Large intestine (tissue), 3 donors: ENCODE results near the gene RGS6. TPM values are rescaled to one million over a fixed set of nuclear protein-coding genes. Genes with fewer than 3 reads are reported as not detected.

Source experiments
- DNase-seq, 2 donors: peaks; one replicate each; pipeline versions ENCODE4 v3.0.0 to v3.0.0-alpha.2; 2013
- H3K27ac ChIP-seq: one replicate; pipeline ENCODE4 v1.5.1; 2013; ENCODE audit warnings: low read length
- H3K27me3 ChIP-seq: 2 replicates; pipeline ENCODE4 v1.6.1; 2013; ENCODE audit warnings: low read length; ENCODE audit not compliant: control insufficient read depth, insufficient read depth
- H3K36me3 ChIP-seq: 2 replicates; pipeline ENCODE4 v1.6.1; 2013; ENCODE audit warnings: low read length; ENCODE audit not compliant: control insufficient read depth, insufficient read depth
- H3K4me1 ChIP-seq: one replicate; pipeline ENCODE4 v1.6.1; 2013; ENCODE audit warnings: low read length; ENCODE audit not compliant: control insufficient read depth, insufficient read depth
- H3K4me3 ChIP-seq: one replicate; pipeline ENCODE4 v1.5.1; 2013; ENCODE audit warnings: low read length
- H3K9me3 ChIP-seq: one replicate; pipeline ENCODE4 v1.6.1; 2013; ENCODE audit warnings: mild to moderate bottlenecking, low read depth, low read length, moderate library complexity; ENCODE audit not compliant: control insufficient read depth
- WGBS: methylation state at CpG from one replicate; pipeline ENCODE4 v1.1.5; 2013; ENCODE audit warnings: low lambda C conversion rate; ENCODE audit not compliant: insufficient coverage; 5-methylcytosine and 5-hydroxymethylcytosine counted together
- polyA plus RNA-seq: library from polyadenylated mRNA; unstranded; fragments of 120-200 nt; gene quantifications from one replicate; pipeline ENCODE4 v1.2.1, GENCODE V29; 2013

Gene RGS6
- polyA plus RNA-seq, 1 donor: 2.7 TPM

DNA sequence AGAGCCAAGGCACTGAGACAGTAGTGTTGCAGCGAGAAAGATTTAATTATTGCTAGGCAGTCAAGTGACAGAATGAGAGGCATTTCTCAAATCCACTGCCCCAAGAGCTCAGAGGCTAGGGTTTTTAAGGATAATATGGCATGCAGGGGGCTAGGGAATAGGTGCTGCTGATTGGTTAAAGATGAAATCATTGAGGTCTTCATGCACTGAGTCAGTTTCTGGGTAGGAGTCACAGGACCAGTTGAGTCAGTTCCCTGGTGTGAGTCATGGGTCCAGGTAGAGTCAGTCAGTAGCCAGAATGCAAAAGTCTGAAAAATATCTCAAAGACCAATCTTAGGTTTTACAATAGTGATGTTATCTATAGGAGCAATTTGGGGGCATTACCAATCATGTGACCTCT lies 323.8 kb downstream of the RGS6 start:
- Histone ChIP-seq H3K4me3 (no peak overlapping the region), H3K9me3 (no peaks in the 10 kb centered on the region), H3K36me3 (no peaks in the 10 kb centered on the region), H3K27me3 (no peaks in the 10 kb centered on the region), H3K27ac (no peak overlapping the region), H3K4me1 (no peaks in the 10 kb centered on the region)
- WGBS: no CpG with 5 or more reads among the region's 1 CpG
- no peak for DNase-seq

- Histone ChIP-seq H3K36me3 (no peaks in the 10 kb centered on the region), H3K9me3 (no peaks in the 10 kb centered on the region), H3K27ac (no peak overlapping the region), H3K27me3 (no peaks in the 10 kb centered on the region), H3K4me1 (no peaks in the 10 kb centered on the region), H3K4me3 (no peak overlapping the region)
- 43% methylated on average over 1 of the region's 4 CpGs for WGBS
- no peak for DNase-seq
Measured at GRCh38 chr14:72261068-72261467, 328.8 kb downstream of the RGS6 start.

DNA sequence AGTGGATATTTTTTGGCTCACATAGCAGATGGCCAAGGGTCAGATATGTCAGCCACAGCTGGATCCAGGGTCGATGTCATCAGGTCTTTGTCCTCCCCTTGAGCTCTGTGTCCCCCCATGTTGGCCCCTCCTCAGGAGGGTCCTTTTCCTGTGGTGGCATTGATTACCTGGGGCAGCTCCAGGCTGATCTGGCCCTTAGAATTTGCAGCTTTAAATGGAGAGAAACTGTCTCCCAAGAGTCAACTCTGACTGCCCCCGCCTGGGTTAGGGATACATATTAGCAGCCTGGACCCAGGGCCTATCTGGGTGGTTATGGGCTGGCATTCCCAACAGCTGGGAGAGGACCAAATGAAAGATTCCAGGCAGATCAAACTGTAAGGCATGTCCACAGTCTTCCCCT lies 330.5 kb downstream of the RGS6 start:
- no peak for DNase-seq
- Histone ChIP-seq H3K27ac (no peak overlapping the region), H3K9me3 (no peaks in the 10 kb centered on the region), H3K4me1 (no peaks in the 10 kb centered on the region), H3K36me3 (no peaks in the 10 kb centered on the region), H3K27me3 (no peaks in the 10 kb centered on the region), H3K4me3 (no peak overlapping the region)
- WGBS: no CpG with 5 or more reads among the region's 2 CpGs

DNA sequence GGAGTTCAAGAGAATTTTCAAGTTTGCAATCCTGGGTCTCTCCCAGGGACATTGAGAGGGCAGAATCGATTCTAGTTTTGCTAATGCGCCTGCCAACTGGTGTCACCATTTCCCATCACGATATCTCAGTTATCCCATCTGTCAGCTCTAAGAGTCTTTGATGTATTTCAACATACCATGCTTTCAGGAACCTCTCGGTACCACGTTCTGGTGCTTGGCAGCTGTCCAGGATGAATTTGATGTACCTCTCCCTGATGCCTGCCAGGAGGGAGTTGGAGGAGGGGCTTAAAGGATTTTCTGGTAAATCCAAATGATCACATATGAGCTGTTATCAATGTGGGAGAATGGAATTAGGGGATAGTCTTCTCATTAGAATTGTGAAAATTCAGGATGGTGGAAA lies 332.5 kb downstream of the RGS6 start:
- Histone ChIP-seq H3K27ac (no peak overlapping the region), H3K27me3 (no peaks in the 10 kb centered on the region), H3K4me3 (no peak overlapping the region), H3K9me3 (no peaks in the 10 kb centered on the region), H3K36me3 (no peaks in the 10 kb centered on the region), H3K4me1 (no peaks in the 10 kb centered on the region)
- WGBS: no CpG with 5 or more reads among the region's 5 CpGs
- DNase-seq: no peak

- no peaks in the 10 kb centered on the region for H3K9me3 ChIP-seq
- H3K27me3 ChIP-seq: no peaks in the 10 kb centered on the region
- no peak for DNase-seq
- no peaks in the 10 kb centered on the region for H3K4me1 ChIP-seq
- H3K27ac ChIP-seq: no peak overlapping the region
- 33% methylated on average over 1 of the region's 5 CpGs for WGBS
- no peaks in the 10 kb centered on the region for H3K36me3 ChIP-seq
- no peak overlapping the region for H3K4me3 ChIP-seq
Measured at GRCh38 chr14:72270147-72270727, 338.0 kb downstream of the RGS6 start.

DNA sequence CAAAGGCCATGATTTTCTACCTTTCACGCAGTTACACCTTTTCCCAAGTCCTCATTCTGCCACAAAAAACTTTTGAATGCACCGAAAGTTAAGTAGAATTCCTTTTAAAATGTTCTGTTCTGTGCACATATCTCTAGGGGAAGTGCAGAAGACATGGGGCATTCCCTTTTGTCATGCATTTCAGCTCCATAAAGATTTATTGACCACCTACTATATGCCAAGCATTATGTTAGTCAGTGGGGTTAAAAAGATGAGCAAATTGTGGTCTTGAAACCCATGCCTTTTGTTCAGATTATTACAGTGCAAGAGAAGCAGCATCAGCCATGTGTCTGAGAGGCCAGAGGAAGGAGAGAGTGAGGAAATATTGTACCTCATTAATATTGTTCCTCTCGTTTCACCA lies 338.5 kb downstream of the RGS6 start:
- 95% methylated on average over 2 of the region's 3 CpGs for WGBS
- no peak overlapping the region for H3K27ac ChIP-seq
- H3K36me3 ChIP-seq: no peaks in the 10 kb centered on the region
- DNase-seq: no peak
- H3K4me1 ChIP-seq: no peaks in the 10 kb centered on the region
- no peaks in the 10 kb centered on the region for H3K9me3 ChIP-seq
- no peak overlapping the region for H3K4me3 ChIP-seq
- H3K27me3 ChIP-seq: no peaks in the 10 kb centered on the region

DNA sequence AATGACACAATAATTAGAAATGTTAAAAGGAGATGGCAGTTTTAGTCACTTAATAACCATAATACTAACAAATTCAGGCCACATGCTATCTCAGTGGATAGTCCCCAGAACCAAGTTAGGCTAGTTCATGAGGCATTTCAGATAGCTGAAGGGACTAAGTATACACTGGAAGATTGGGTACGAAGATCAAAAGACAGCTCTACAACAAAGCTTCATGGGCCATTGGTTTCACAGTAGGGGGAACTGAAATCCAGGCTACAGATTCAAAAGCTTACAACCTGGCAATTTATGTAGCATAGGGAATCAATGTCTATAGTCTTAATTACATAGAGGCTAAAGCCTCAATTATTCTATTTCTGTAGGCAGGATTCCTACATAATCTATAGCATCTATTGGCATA lies 343.0 kb downstream of the RGS6 start:
- H3K4me1 ChIP-seq: no peaks in the 10 kb centered on the region
- no CpG with 5 or more reads among the region's 1 CpG for WGBS
- H3K4me3 ChIP-seq: no peak overlapping the region
- H3K27me3 ChIP-seq: no peaks in the 10 kb centered on the region
- no peaks in the 10 kb centered on the region for H3K36me3 ChIP-seq
- H3K9me3 ChIP-seq: no peaks in the 10 kb centered on the region
- no peak overlapping the region for H3K27ac ChIP-seq
- no peak for DNase-seq

DNA sequence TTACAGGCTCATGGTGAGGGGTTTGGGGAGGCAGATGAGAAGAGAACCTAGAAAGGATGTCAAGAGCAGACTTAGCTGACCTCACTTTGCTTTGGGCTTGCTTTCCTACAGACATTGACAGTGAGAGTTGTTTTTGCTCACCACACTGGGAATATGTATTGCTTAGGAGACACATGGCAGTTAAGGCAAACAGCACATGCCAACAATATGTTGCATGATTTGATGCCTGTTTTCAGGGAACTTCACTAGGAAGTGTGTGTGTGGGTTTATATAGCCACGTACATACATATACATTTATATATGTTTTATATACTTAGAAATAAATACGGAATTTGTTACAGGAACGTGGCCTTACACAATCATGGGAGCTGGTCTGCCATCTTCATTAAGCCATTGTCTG lies 346.1 kb downstream of the RGS6 start:
- DNase-seq: no peak
- 100% methylated on average over 1 of the region's 3 CpGs for WGBS
- H3K4me3 ChIP-seq: no peak overlapping the region

DNA sequence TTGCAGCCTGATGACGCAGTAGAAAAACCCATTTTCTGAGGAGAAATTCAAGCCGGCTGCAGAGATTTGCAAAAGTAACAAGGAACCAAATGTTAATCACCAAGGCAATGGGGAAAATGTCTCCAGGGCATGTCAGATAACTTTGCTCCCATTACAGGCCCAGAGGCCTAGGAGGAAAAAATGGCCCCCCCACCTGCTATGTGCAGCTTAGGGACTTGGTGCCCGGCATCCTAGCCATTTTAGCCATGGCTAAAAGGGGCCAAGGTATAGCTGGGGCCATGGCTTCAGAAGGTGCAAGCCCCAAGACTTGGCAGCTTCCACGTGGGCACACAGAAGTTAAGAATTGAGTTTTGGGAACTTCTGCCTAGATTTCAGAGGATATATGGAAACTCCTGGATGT lies 351.9 kb downstream of the RGS6 start:
- Histone ChIP-seq H3K9me3 (no peaks in the 10 kb centered on the region), H3K36me3 (no peaks in the 10 kb centered on the region), H3K27ac (no peak overlapping the region), H3K4me3 (no peak overlapping the region), H3K27me3 (no peaks in the 10 kb centered on the region), H3K4me1 (no peaks in the 10 kb centered on the region)
- DNase-seq: no peak
- 100% methylated on average over 2 of the region's 4 CpGs for WGBS

More for the DNA sequence above, 346.1 kb downstream of the RGS6 start:
- Histone ChIP-seq H3K27ac (no peak overlapping the region), H3K4me1 (no peaks in the 10 kb centered on the region), H3K27me3 (no peaks in the 10 kb centered on the region), H3K36me3 (no peaks in the 10 kb centered on the region), H3K9me3 (no peaks in the 10 kb centered on the region)

DNA sequence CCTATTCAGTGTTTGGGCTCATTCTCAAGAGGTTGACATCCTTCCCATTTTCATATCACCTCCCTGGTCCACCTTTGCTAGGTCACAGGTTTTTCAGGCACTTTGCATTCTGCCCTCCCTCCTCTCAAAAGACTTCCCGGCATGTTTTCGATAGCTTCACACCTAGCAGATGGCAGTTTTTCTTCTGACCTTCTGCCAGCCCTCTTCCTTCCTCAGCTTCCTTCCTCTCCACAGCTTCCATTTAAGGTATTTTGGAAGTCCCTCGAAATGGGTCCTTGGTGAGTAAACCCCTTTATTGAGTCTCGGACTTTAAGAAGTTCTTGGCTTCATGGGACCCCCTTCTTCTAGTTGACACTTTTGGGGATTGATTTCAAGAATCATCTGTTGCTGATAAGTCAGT lies 358.0 kb downstream of the RGS6 start:
- Histone ChIP-seq H3K4me3 (no peak overlapping the region), H3K36me3 (no peaks in the 10 kb centered on the region), H3K27ac (no peak overlapping the region), H3K27me3 (no peaks in the 10 kb centered on the region), H3K9me3 (no peaks in the 10 kb centered on the region), H3K4me1 (no peaks in the 10 kb centered on the region)
- WGBS: 60% methylated on average over 2 of the region's 4 CpGs
- no peak for DNase-seq

GRCh38 chr14:72291908-72292688 lies 359.9 kb downstream of the RGS6 start:
- WGBS: no CpG with 5 or more reads among the region's 16 CpGs
- H3K4me1 ChIP-seq: no peaks in the 10 kb centered on the region
- H3K27me3 ChIP-seq: no peaks in the 10 kb centered on the region
- H3K4me3 ChIP-seq: no peak overlapping the region
- no peaks in the 10 kb centered on the region for H3K9me3 ChIP-seq
- H3K27ac ChIP-seq: no peak overlapping the region
- no peaks in the 10 kb centered on the region for H3K36me3 ChIP-seq
- DNase-seq: peak in 1 of 2 donors; percentile 23
